RWPE2 (cell line): Measurements from ENCODE around the gene CAST.
A peak's percentile ranks its signal among the peaks of the same experiment; 100 is the strongest.

ENCODE experiments used
- ATAC-seq: fragments of 200-7000 bp; cut with Tn5 transposase; 3 replicates; pipeline ENCODE4 v1.9.1; 2021; ENCODE audit warnings: low read depth
- DNase-seq: peaks from one replicate; pipeline ENCODE4 v3.0.0-alpha.2; 2020; ENCODE audit warnings: low spot score
- H3K27ac ChIP-seq: fragments of 450-650 bp; 2 replicates; pipeline ENCODE4 v1.5.1; 2017; ENCODE audit warnings: mild to moderate bottlenecking; ENCODE audit not compliant: poor library complexity, severe bottlenecking
- H3K27me3 ChIP-seq: fragments of 250-450 bp; sonication (Bioruptor Pico); 2 replicates; pipeline ENCODE4 v1.5.1; 2021; ENCODE audit warnings: mild to moderate bottlenecking, moderate library complexity; ENCODE audit not compliant: insufficient read depth, poor library complexity, severe bottlenecking
- H3K36me3 ChIP-seq: fragments of 250-450 bp; sonication (Bioruptor Pico); 2 replicates; pipeline ENCODE4 v1.5.1; 2020; ENCODE audit warnings: low read depth, mild to moderate bottlenecking, moderate library complexity
- H3K4me1 ChIP-seq: fragments of 250-450 bp; sonication (Bioruptor Pico); 2 replicates; pipeline ENCODE4 v1.5.1; 2021; ENCODE audit warnings: mild to moderate bottlenecking, moderate library complexity; ENCODE audit not compliant: insufficient read depth, poor library complexity, severe bottlenecking
- H3K4me3 ChIP-seq: fragments of 250-450 bp; sonication (Bioruptor Pico); 2 replicates; pipeline ENCODE4 v1.5.1; 2021; ENCODE audit warnings: mild to moderate bottlenecking, moderate library complexity; ENCODE audit not compliant: severe bottlenecking
- H3K9me3 ChIP-seq: fragments of 250-450 bp; sonication (Bioruptor Pico); 2 replicates; pipeline ENCODE4 v1.5.1; 2021; ENCODE audit warnings: mild to moderate bottlenecking, moderate library complexity; ENCODE audit not compliant: severe bottlenecking
- TF ChIP-seq, protein P1 (sequence below): fragments of 450-650 bp; IDR thresholded peaks from one replicate; pipeline ENCODE4 v1.5.1; 2017; ENCODE audit warnings: mild to moderate bottlenecking, moderate library complexity; ENCODE audit not compliant: poor library complexity, severe bottlenecking

Gene CAST

DNA sequence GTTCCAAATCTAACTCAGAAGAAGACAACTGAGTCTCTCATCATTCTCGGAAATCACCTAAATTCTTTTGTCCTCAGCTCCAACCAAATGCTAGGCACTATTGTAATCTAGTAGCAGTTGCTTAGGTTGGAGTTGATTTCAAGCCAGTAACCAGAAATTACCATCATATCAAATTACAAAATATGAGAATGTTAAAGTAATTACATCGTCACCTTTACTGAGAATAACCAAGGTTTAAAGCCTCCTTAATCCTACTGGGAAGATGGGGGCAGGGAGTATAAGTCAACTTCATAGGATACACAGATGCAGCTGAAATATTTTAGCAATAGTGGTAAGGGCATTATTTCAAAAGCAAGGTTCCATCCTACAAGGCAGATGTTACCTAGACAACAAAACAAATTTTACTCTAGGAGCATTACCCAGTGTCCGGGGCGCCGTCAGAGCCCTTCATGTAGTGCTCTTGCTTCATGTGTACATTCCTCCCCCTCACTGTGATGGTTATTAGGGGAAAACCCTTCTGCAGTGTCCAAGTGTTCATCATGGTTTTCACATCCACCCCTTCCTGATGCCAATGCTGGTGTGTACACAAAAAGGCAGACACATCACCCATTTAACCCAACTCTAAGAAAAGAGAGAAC, 126.1 kb downstream of the CAST start:
- H3K36me3 ChIP-seq = peaks cover 76% of the 10 kb centered on the region

GRCh38 chr5:96789794-96790330, 127.7 kb downstream of the CAST start:
- DNase-seq (no peak), ATAC-seq (no peak)
- peaks cover 74% of the 10 kb centered on the region for H3K36me3 ChIP-seq
- TF ChIP-seq, protein P1, sequence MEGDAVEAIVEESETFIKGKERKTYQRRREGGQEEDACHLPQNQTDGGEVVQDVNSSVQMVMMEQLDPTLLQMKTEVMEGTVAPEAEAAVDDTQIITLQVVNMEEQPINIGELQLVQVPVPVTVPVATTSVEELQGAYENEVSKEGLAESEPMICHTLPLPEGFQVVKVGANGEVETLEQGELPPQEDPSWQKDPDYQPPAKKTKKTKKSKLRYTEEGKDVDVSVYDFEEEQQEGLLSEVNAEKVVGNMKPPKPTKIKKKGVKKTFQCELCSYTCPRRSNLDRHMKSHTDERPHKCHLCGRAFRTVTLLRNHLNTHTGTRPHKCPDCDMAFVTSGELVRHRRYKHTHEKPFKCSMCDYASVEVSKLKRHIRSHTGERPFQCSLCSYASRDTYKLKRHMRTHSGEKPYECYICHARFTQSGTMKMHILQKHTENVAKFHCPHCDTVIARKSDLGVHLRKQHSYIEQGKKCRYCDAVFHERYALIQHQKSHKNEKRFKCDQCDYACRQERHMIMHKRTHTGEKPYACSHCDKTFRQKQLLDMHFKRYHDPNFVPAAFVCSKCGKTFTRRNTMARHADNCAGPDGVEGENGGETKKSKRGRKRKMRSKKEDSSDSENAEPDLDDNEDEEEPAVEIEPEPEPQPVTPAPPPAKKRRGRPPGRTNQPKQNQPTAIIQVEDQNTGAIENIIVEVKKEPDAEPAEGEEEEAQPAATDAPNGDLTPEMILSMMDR = no peak
- H3K4me1 ChIP-seq = no peaks in the 10 kb centered on the region
- H3K9me3 ChIP-seq = no peaks in the 10 kb centered on the region
- no peak overlapping the region for H3K4me3 ChIP-seq
- no peaks in the 10 kb centered on the region for H3K27me3 ChIP-seq
- H3K27ac ChIP-seq = no peak overlapping the region

More for the DNA sequence above, 126.1 kb downstream of the CAST start:
- ATAC-seq (peak; percentile 24; the same call in 1 of the 3 replicates), DNase-seq (no peak)
- no peaks in the 10 kb centered on the region for H3K9me3 ChIP-seq
- H3K27ac ChIP-seq = no peak overlapping the region
- H3K27me3 ChIP-seq = no peaks in the 10 kb centered on the region
- H3K4me3 ChIP-seq = no peak overlapping the region
- no peaks in the 10 kb centered on the region for H3K4me1 ChIP-seq
- TF ChIP-seq, protein P1 = no peak

DNA sequence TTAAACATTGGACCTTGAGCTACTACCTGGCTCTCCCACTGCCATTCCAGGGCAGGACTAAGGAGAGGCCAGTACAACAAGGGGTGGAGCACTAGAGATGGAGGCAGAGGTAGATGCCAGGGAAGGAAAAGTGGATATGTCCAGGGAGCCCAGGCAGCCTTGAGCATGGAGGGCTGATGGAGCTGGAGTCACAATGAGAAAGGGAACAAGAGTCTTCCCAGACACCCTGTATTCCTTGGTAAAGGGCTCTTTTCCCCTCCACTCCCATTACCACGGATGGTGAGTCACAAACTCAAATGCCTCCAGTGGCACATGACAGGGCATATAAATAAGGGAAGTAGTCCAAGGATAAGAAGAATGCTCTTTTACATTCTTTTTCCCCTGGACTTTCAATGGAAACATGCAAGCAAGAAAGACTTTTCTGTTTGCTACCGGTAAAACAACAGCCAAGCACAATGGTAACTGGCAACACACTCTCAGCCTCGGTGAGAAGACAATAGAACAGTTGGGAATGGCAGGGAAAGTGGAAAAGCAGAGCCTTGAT, 128.9 kb downstream of the CAST start:
- H3K27me3 ChIP-seq = no peaks in the 10 kb centered on the region
- no peaks in the 10 kb centered on the region for H3K4me1 ChIP-seq
- TF ChIP-seq, protein P1 = no peak
- DNase-seq (no peak), ATAC-seq (peak; percentile 11; the same call in 1 of the 3 replicates)
- H3K36me3 ChIP-seq = peaks cover 74% of the 10 kb centered on the region
- H3K4me3 ChIP-seq = no peak overlapping the region
- H3K27ac ChIP-seq = no peak overlapping the region
- H3K9me3 ChIP-seq = no peaks in the 10 kb centered on the region

DNA sequence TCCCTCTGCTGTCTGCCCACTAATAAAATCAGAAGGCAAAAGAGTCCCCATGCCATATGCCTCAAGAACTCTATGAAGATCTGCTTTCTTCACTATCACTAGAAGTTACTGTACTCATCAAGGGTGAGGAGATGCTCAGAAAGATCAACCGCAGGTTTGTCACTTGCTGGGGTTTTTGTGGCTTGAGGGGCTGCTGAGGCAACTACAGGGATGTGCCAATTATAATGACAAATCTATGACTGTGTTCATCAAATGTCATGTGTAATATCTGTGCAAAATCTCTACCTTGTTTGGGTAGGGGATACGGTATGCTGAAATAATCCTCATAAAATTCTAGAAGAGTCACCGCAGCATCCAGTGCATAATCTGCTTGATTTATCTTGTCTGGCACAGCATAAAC, 132.6 kb downstream of the CAST start:
- no peak for DNase-seq
- ATAC-seq = no peak
- Histone ChIP-seq H3K27ac (no peak overlapping the region), H3K4me3 (no peak overlapping the region), H3K36me3 (peaks cover 87% of the 10 kb centered on the region), H3K9me3 (no peaks in the 10 kb centered on the region), H3K4me1 (no peaks in the 10 kb centered on the region), H3K27me3 (no peaks in the 10 kb centered on the region)
- TF ChIP-seq, protein P1 = no peak

DNA sequence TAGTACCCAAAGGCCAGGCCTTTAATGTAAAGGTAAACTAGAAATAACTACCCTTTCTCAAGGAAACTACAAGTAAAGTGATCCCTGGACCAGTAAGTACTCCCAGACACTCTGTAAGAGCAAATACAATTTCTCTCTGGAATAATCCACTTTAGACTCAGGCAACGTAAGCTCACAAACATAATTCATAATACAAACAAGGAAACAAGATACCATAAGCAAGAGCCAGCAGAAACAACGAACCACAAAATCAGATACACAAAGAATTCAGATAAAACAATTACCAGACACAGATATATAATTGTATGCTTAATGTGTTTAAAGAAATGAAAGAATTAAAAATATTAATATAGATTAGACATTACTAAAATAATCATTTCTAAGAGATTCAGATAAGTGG, 133.4 kb downstream of the CAST start:
- DNase-seq = no peak
- H3K36me3 ChIP-seq = peaks cover 87% of the 10 kb centered on the region
- no peaks in the 10 kb centered on the region for H3K9me3 ChIP-seq
- H3K27me3 ChIP-seq = no peaks in the 10 kb centered on the region
- no peak overlapping the region for H3K4me3 ChIP-seq
- no peak overlapping the region for H3K27ac ChIP-seq
- H3K4me1 ChIP-seq = no peaks in the 10 kb centered on the region
- no peak for ATAC-seq
- TF ChIP-seq, protein P1 = no peak
